ENCODE measurements around the gene TGFBRAP1. TPM values are rescaled to one million over a fixed set of nuclear protein-coding genes. Genes with fewer than 3 reads are reported as not detected.

The TGFBRAP1 gene
- total and polyA plus RNA-seq, 3 experiments from 2014 or later = 30.8 to 32.1 (median 30.8) TPM

DNA sequence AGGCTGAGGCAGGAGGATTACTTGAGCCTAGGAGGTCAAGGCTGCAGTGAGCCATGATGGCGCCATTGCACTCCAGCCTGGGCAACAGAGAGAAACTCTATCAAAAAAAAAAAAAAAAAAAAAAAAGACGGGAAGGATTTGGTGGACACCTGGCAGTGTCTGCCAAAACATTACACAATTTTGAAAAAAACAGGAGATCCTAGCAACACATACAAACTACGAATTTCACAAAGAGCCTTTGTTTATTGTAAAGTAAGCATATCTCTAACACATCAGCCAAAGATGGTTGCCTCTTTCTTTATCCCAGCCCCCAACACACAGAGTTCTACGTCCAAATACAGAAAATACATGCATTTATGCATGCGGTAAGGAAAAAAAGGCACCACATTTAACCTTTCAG, 80.4 kb downstream of the TGFBRAP1 start:
- H3K27ac Mint-ChIP-seq = no peak overlapping the region
- Histone ChIP-seq H3K9me3 (ENCODE audit: low read length) (no peaks in the 10 kb centered on the region), H3K4me1 (ENCODE audit: insufficient read depth, low read length) (no peaks in the 10 kb centered on the region), H3K27me3 (ENCODE audit: insufficient read depth, low read length, poor library complexity, severe bottlenecking) (no peaks in the 10 kb centered on the region), H3K27ac (ENCODE audit: low read depth, low read length) (no peak overlapping the region), H3K4me3 (ENCODE audit: low read length) (no peak overlapping the region), H3K36me3 (ENCODE audit: insufficient read depth, low read length) (no peaks in the 10 kb centered on the region)
- ChIA-PET CTCF (no interaction called here), POLR2A (no interaction called here)
- peaks cover 0 to 2% (median 0%) of the 10 kb centered on the region in 5 donors for H3K9me3 Mint-ChIP-seq
- peaks cover 0 to 6% (median 5%) of the 10 kb centered on the region in 3 donors for H3K36me3 Mint-ChIP-seq
- no peak overlapping the region for H3K4me3 Mint-ChIP-seq
- no peak for DNase-seq
- H3K4me1 Mint-ChIP-seq = no peaks in the 10 kb centered on the region
- no peaks in the 10 kb centered on the region for H3K27me3 Mint-ChIP-seq

DNA sequence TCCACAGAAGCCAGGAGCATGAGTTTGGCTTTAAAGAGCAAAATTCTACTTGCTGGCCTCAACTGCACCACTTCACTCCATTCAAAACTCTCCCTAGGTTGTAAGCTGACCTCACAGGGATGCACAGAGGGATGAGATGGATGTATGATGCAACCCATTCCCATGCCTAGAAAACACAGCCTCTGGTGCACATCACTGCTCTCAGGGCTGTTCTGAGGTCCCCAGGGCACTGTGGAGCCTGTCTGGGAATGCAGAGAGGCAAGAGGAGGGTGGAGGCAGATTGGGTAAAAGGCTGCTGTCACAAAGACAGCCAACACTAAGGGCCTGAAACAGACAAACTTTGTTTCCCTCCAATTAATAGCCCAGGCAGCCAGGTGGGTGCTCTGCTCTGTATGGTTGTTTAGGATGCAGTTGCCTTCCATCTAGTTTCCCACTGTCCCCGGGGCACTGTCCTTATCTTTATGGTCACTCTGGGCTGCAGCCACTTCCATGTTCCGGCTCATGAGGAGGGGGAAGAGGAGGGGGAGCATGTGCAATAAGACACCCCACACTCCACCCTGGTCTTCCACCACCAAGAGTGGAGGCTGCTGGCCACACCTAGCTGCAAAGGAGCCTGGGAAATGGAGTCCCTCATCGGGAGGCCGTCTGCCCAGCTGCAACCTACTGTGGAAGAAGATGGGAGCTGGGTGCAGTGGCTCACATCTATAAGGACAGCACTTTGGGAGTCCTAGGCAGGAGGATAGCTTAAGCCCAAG, 81.0 kb downstream of the TGFBRAP1 start:
- Histone ChIP-seq H3K27me3 (ENCODE audit: insufficient read depth, low read length, poor library complexity, severe bottlenecking) (no peaks in the 10 kb centered on the region), H3K27ac (ENCODE audit: low read depth, low read length) (no peak overlapping the region), H3K4me1 (ENCODE audit: insufficient read depth, low read length) (no peaks in the 10 kb centered on the region), H3K9me3 (ENCODE audit: low read length) (no peaks in the 10 kb centered on the region), H3K4me3 (ENCODE audit: low read length) (no peak overlapping the region), H3K36me3 (ENCODE audit: insufficient read depth, low read length) (no peaks in the 10 kb centered on the region)
- no peaks in the 10 kb centered on the region for H3K27me3 Mint-ChIP-seq
- DNase-seq = no peak
- peaks cover 0 to 2% (median 0%) of the 10 kb centered on the region in 5 donors for H3K9me3 Mint-ChIP-seq
- H3K4me3 Mint-ChIP-seq = no peak overlapping the region
- ChIA-PET POLR2A (no interaction called here), CTCF (interaction anchor here (1.2 kb wide), 1 partner anchor 12 kb away, joined by 3 read pairs; no protein-coding TSS in a partner anchor)
- peaks cover 0 to 6% (median 5%) of the 10 kb centered on the region in 3 donors for H3K36me3 Mint-ChIP-seq
- H3K4me1 Mint-ChIP-seq = no peaks in the 10 kb centered on the region
- H3K27ac Mint-ChIP-seq = peak overlapping the region in 2 of 8 donors; percentile 54 to 58

DNA sequence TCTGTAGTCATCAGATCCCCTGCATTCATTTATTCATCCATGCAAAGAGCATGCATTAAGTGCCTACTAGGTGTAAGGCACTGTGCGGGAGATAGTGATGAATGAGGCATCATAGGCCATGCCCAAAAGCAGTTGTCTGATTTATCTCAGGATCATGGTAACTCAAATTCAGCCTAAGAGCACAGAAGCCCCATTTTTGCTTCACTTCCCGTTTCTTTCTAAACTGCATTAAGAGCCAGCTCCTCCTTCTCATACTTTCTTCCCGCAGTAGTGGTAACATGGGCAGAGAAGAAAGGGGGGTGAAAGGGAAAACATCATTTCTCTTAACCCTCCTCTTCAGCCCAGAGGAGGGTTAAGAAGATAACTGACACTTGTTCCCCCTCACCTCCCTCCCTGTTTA, 85.1 kb downstream of the TGFBRAP1 start:
- Histone ChIP-seq H3K27me3 (ENCODE audit: insufficient read depth, low read length, poor library complexity, severe bottlenecking) (no peaks in the 10 kb centered on the region), H3K27ac (ENCODE audit: low read depth, low read length) (no peak overlapping the region), H3K4me3 (ENCODE audit: low read length) (no peak overlapping the region), H3K4me1 (ENCODE audit: insufficient read depth, low read length) (no peaks in the 10 kb centered on the region), H3K36me3 (ENCODE audit: insufficient read depth, low read length) (no peaks in the 10 kb centered on the region), H3K9me3 (ENCODE audit: low read length) (no peaks in the 10 kb centered on the region)
- Mint-ChIP-seq H3K27me3 (peaks cover 0 to 4% of the 10 kb centered on the region in 2 donors), H3K4me3 (no peak overlapping the region), H3K27ac (no peak overlapping the region), H3K9me3 (no peaks in the 10 kb centered on the region), H3K4me1 (no peaks in the 10 kb centered on the region), H3K36me3 (peaks cover 0 to 2% (median 0%) of the 10 kb centered on the region in 3 donors)
- POLR2A ChIA-PET = no interaction called here
- DNase-seq = no peak
- CTCF ChIA-PET = no interaction called here

DNA sequence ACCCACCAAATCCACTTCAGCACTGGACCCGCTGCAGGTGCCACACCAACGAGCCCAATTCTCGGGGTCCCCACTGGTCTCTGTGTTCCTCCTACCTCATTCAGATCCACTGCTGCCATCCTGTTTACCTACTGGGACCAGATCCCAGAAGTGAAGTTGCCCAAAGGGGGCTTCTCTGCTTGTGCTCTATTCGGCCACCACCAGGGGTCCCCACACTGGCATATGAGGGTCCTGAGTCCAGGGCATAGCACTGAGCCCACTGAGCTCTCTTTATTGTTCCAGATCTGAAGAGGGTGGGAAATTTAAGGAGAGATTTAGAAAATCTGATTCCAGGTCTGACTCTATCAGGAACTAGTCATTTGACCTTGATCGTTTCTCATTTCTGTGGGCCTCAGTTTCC, 85.6 kb downstream of the TGFBRAP1 start:
- DNase-seq = no peak
- no peaks in the 10 kb centered on the region for H3K36me3 Mint-ChIP-seq
- POLR2A ChIA-PET = no interaction called here
- H3K36me3 ChIP-seq (ENCODE audit: insufficient read depth, low read length) = no peaks in the 10 kb centered on the region
- no peaks in the 10 kb centered on the region for H3K9me3 Mint-ChIP-seq
- peaks cover 2 to 6% of the 10 kb centered on the region in 2 donors for H3K27me3 Mint-ChIP-seq
- H3K4me3 ChIP-seq (ENCODE audit: low read length) = no peak overlapping the region
- peak overlapping the region in 1 of 8 donors; percentile 84 for H3K27ac Mint-ChIP-seq
- H3K4me3 Mint-ChIP-seq = no peak overlapping the region
- H3K27ac ChIP-seq (ENCODE audit: low read depth, low read length) = no peak overlapping the region
- H3K27me3 ChIP-seq (ENCODE audit: insufficient read depth, low read length, poor library complexity, severe bottlenecking) = no peaks in the 10 kb centered on the region
- no peaks in the 10 kb centered on the region for H3K4me1 ChIP-seq (ENCODE audit: insufficient read depth, low read length)
- no peaks in the 10 kb centered on the region for H3K4me1 Mint-ChIP-seq
- H3K9me3 ChIP-seq (ENCODE audit: low read length) = no peaks in the 10 kb centered on the region
- CTCF ChIA-PET = no interaction called here

DNA sequence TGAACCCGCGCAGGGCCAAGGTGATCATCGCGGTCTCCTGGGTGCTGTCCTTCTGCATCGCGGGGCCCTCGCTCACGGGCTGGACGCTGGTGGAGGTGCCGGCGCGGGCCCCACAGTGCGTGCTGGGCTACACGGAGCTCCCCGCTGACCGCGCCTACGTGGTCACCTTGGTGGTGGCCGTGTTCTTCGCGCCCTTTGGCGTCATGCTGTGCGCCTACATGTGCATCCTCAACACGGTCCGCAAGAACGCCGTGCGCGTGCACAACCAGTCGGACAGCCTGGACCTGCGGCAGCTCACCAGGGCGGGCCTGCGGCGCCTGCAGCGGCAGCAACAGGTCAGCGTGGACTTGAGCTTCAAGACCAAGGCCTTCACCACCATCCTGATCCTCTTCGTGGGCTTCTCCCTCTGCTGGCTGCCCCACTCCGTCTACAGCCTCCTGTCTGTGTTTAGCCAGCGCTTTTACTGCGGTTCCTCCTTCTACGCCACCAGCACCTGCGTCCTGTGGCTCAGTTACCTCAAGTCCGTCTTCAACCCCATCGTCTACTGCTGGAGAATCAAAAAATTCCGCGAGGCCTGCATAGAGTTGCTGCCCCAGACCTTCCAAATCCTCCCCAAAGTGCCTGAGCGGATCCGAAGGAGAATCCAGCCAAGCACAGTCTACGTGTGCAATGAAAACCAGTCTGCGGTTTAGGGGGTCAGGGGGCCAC, 87.1 kb downstream of the TGFBRAP1 start:
- Histone ChIP-seq H3K9me3 (ENCODE audit: low read length) (no peaks in the 10 kb centered on the region), H3K4me1 (ENCODE audit: insufficient read depth, low read length) (no peaks in the 10 kb centered on the region), H3K27me3 (ENCODE audit: insufficient read depth, low read length, poor library complexity, severe bottlenecking) (no peaks in the 10 kb centered on the region), H3K4me3 (ENCODE audit: low read length) (no peak overlapping the region), H3K27ac (ENCODE audit: low read depth, low read length) (no peak overlapping the region), H3K36me3 (ENCODE audit: insufficient read depth, low read length) (no peaks in the 10 kb centered on the region)
- H3K9me3 Mint-ChIP-seq = no peaks in the 10 kb centered on the region
- no peak overlapping the region for H3K27ac Mint-ChIP-seq
- DNase-seq = no peak
- POLR2A ChIA-PET = no interaction called here
- no peak overlapping the region for H3K4me3 Mint-ChIP-seq
- H3K27me3 Mint-ChIP-seq = peaks cover 4 to 7% of the 10 kb centered on the region in 2 donors
- H3K36me3 Mint-ChIP-seq = no peaks in the 10 kb centered on the region
- H3K4me1 Mint-ChIP-seq = peaks cover 0 to 6% (median 0%) of the 10 kb centered on the region in 3 donors
- CTCF ChIA-PET = no interaction called here

DNA sequence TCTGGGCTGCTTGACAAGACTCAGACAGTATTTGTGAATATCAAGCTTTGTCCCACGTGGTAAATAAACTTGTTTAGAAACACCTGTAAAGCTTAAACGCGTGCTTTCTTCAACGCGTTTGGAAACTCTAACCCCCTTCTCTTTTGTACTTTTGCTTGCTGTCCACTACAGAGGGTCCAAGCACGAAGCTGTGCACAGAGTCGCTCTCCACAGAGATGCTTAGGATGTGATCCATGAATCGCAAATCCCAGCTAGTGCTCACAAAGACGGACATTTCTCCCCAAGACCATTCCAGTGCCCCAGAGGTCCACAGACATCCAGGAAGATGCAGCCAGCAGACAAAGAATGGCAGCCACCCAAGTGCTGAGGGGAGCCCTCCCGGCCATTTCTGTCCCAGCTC, 88.1 kb downstream of the TGFBRAP1 start, which contains the start of gene GPR45:
Gene GPR45 (plus strand): TSS at position 301 of the 400 bp plus-strand sequence. CDS start 116 bp downstream, outside the sequence.
- no peak within 1 kb of the TSS for H3K4me3 Mint-ChIP-seq

DNA sequence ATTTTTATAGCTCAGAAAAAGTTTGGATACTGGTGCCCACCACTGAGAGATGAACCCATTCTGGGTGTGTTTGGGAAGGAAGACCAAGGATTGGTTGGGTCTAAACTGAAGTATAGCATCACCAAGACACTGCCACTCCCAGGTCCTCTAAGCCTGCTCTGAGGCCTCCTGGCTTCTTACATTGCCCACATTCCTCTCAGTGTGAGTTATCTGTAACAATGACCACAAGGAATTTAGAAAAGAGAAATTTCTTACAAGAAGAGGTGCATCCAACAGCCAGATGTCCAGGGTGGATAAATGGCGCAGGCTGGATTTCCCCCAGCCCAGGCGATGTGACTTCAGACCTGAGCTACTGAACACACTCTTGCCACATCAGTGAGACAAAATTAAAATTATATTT, 89.6 kb downstream of the TGFBRAP1 start:
- Histone ChIP-seq H3K27ac (ENCODE audit: low read depth, low read length) (no peak overlapping the region), H3K9me3 (ENCODE audit: low read length) (no peaks in the 10 kb centered on the region), H3K4me1 (ENCODE audit: insufficient read depth, low read length) (no peaks in the 10 kb centered on the region), H3K36me3 (ENCODE audit: insufficient read depth, low read length) (no peaks in the 10 kb centered on the region), H3K4me3 (ENCODE audit: low read length) (no peak overlapping the region), H3K27me3 (ENCODE audit: insufficient read depth, low read length, poor library complexity, severe bottlenecking) (no peaks in the 10 kb centered on the region)
- H3K9me3 Mint-ChIP-seq = no peaks in the 10 kb centered on the region
- no peak overlapping the region for H3K4me3 Mint-ChIP-seq
- ChIA-PET POLR2A (no interaction called here), CTCF (no interaction called here)
- H3K36me3 Mint-ChIP-seq = no peaks in the 10 kb centered on the region
- H3K4me1 Mint-ChIP-seq = peaks cover 4 to 25% (median 5%) of the 10 kb centered on the region in 3 donors
- H3K27me3 Mint-ChIP-seq = peaks cover 7 to 21% of the 10 kb centered on the region in 2 donors
- H3K27ac Mint-ChIP-seq = no peak overlapping the region
- no peak for DNase-seq

More for the DNA sequence above, 88.1 kb downstream of the TGFBRAP1 start, which contains the start of gene GPR45:
- ChIA-PET POLR2A (no interaction called here), CTCF (interaction anchor here (1.1 kb wide), 1 partner anchor 10 kb away, joined by 5 read pairs; no protein-coding TSS in a partner anchor)
- no peak within 1 kb of the TSS for H3K4me3 ChIP-seq (ENCODE audit: low read length)
- Mint-ChIP-seq H3K9me3 (no peaks in the 10 kb centered on the region), H3K27ac (no peak within 1 kb of the TSS), H3K36me3 (no peaks in the 10 kb centered on the region), H3K27me3 (peaks cover 7 to 10% of the 10 kb centered on the region in 2 donors), H3K4me1 (peaks cover 0 to 16% (median 4%) of the 10 kb centered on the region in 3 donors)
- H3K9me3 ChIP-seq (ENCODE audit: low read length) = no peaks in the 10 kb centered on the region
- H3K27me3 ChIP-seq (ENCODE audit: insufficient read depth, low read length, poor library complexity, severe bottlenecking) = no peaks in the 10 kb centered on the region
- no peak within 1 kb of the TSS for H3K27ac ChIP-seq (ENCODE audit: low read depth, low read length)
- H3K36me3 ChIP-seq (ENCODE audit: insufficient read depth, low read length) = no peaks in the 10 kb centered on the region
- DNase-seq = no peak
- no peaks in the 10 kb centered on the region for H3K4me1 ChIP-seq (ENCODE audit: insufficient read depth, low read length)

DNA sequence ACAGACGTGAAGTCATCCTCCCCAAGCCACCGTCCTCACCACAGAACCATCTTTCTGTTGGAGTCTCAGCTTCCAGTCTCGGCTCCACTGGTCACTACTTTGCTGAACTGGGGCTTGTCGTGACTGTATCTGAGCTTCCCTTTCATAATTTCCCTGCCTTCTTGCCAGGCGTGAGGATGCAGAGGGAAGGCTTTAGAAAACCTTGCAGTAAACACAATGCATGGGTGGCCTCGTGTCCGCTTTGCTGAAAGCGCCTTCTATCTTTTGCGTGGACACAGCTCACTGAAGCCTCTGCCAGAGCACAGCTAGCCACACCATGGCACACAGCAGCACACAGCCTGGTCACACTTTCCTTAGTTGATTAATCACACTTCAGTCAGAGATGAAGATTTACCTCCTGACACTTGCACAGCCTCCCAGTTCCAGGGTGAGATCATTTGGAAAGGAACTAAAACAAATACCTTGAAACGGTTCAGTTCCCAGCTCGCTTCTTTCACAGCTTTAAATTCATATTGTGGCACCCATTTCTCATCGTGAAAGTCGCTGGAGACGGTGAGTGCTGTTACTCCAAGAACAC, 90.8 kb downstream of the TGFBRAP1 start:
- Mint-ChIP-seq H3K27ac (no peak overlapping the region), H3K27me3 (peaks cover 10 to 22% of the 10 kb centered on the region in 2 donors), H3K36me3 (no peaks in the 10 kb centered on the region), H3K9me3 (no peaks in the 10 kb centered on the region), H3K4me1 (peaks cover 4 to 25% (median 5%) of the 10 kb centered on the region in 3 donors), H3K4me3 (no peak overlapping the region)
- ChIA-PET CTCF (interaction anchor here (0.7 to 2.6 kb wide), 5 partner anchors 16 to 128 kb away, joined by 3 to 15 read pairs (median 4); no protein-coding TSS in a partner anchor), POLR2A (no interaction called here)
- Histone ChIP-seq H3K9me3 (ENCODE audit: low read length) (no peaks in the 10 kb centered on the region), H3K27ac (ENCODE audit: low read depth, low read length) (no peak overlapping the region), H3K36me3 (ENCODE audit: insufficient read depth, low read length) (no peaks in the 10 kb centered on the region), H3K27me3 (ENCODE audit: insufficient read depth, low read length, poor library complexity, severe bottlenecking) (no peaks in the 10 kb centered on the region), H3K4me3 (ENCODE audit: low read length) (no peak overlapping the region), H3K4me1 (ENCODE audit: insufficient read depth, low read length) (no peaks in the 10 kb centered on the region)
- DNase-seq = no peak

All from CD8-positive, alpha-beta memory T cell (primary cell).